Memory B cell (primary cell): ENCODE data around the gene STX1B.
"Not testable (repeated sequence)": the region's sequence is repeated elsewhere in the genome, so short reads cannot be mapped to it uniquely, and the experiment has no call there.

Source experiments
- ATAC-seq: fragments of 150-1000 bp; cut with Tn5 transposase; 2 replicates; pipeline ENCODE4 v1.10.0; 2021; ENCODE audit warnings: low read depth, mild to moderate bottlenecking, moderate library complexity
- DNase-seq, 2 donors: peaks; one replicate each; pipeline ENCODE4 v3.0.0; 2022; ENCODE audit warnings: low spot score in 2 of 2
- H3K27ac Mint-ChIP-seq: one replicate; pipeline ENCODE4 v1.8.0; 2022; ENCODE audit warnings: mild to moderate bottlenecking, moderate library complexity, mixed read lengths
- H3K27me3 Mint-ChIP-seq: one replicate; pipeline ENCODE4 v1.8.0; 2022; ENCODE audit warnings: mixed read lengths
- H3K36me3 Mint-ChIP-seq: one replicate; pipeline ENCODE4 v1.8.0; 2022; ENCODE audit warnings: mild to moderate bottlenecking, mixed read lengths
- H3K4me1 Mint-ChIP-seq: one replicate; pipeline ENCODE4 v1.8.0; 2022; ENCODE audit warnings: mixed read lengths
- H3K4me3 Mint-ChIP-seq: one replicate; pipeline ENCODE4 v1.8.0; 2022; ENCODE audit warnings: mild to moderate bottlenecking, moderate library complexity, mixed read lengths
- H3K9me3 Mint-ChIP-seq: one replicate; pipeline ENCODE4 v1.8.0; 2022; ENCODE audit warnings: mixed read lengths

STX1B gene

DNA sequence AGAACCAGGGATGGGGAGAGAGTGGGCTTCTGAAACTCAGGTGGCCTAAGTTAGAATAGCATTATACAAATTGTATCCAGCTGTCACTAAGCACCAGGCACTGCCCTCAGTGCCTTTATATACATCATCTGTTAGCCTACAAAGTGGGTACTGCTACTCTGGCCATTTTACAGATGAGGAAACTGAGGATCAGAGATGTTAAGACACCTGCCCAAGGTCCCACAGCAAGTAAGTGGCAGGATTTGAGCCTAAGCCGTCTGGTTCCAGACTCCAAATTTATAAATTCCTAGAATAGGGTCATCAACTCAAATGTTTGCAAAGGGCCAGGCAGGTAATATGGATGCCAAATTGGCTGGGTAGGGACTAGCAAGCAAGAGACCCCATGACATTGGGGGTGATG, 59.2 kb downstream of the STX1B start:
- ATAC-seq (no peak), DNase-seq (no peak)
- Mint-ChIP-seq H3K27ac (no peak overlapping the region), H3K27me3 (no peaks in the 10 kb centered on the region), H3K4me3 (no peak overlapping the region), H3K9me3 (no peaks in the 10 kb centered on the region), H3K36me3 (no peaks in the 10 kb centered on the region), H3K4me1 (peaks cover 15% of the 10 kb centered on the region)

DNA sequence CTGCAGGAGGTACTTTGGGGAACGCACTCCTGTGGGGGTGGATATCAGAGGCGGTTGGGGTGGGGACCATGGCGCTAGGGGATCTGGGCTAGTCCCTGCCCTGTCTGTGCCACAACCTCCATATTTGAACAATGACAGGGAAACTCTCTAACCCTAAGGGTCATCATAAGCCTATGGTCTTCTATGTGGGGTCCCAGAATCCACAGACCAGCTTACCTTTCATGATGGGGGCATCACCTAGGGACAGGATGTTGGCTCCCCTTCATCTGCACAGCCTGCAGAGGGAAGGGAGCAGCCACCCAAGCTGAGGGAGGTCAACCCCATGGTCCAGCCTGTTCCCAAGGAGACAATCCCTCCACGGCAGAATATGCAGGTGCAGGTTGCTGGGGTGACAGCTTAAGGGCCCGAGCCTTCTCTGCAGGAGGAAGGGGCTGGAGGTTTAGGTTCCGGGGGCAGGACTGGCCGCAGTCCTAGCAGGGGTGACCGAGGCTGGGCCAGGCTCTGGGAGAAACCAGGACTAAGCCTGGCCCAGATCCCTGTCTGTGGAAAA, 59.8 kb downstream of the STX1B start:
- H3K4me1 Mint-ChIP-seq: peaks cover 15% of the 10 kb centered on the region
- ATAC-seq (no peak), DNase-seq (no peak)
- H3K36me3 Mint-ChIP-seq: no peaks in the 10 kb centered on the region
- no peaks in the 10 kb centered on the region for H3K9me3 Mint-ChIP-seq
- H3K27ac Mint-ChIP-seq: peak overlapping the region; percentile 87
- H3K27me3 Mint-ChIP-seq: no peaks in the 10 kb centered on the region
- peak overlapping the region; percentile 92 for H3K4me3 Mint-ChIP-seq

DNA sequence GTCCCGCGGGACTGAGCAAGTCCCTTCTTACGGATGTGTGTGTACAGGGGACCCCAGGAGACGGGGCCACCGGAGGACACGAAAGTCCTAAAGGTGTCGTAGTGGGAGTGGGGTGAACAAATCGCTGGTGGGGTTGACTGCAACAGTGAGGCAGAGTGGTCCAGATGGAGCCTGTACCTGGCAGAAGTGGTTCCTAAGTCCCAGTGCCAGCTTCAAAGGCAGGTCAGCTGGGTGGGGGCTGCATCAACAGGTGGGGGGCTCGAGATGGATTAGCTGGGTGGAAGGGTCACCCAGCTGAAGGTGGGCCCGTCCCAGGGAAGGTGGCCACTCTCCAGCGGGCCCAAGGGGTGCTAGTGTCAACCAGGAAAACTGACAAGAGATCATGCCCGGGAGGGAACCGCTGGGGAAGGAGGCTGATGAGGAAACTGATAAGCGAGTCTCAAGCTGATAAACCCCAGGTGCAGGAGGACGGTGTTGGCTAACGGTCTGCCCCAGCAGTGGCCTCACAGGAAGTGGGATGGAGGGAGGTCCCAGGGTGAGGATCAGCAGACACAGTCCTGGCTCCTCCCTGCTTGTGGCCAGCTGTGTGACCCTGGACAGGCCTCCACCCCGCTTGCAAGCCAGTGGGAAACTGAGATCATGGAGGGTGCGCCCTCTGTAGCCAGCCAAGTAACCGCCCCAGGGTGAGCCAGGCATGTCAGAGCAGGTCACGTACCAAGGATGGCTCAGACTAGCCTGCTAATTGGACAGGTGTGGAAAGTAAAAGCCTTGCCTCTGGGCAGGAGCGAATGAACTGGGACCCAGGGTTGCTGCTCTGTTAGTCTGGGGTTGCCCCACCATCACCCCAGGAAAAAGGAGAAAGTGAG, 60.6 kb downstream of the STX1B start:
- Mint-ChIP-seq H3K4me3 (peak overlapping the region; percentile 92), H3K4me1 (peaks cover 15% of the 10 kb centered on the region), H3K27ac (peak overlapping the region; percentile 87), H3K27me3 (no peaks in the 10 kb centered on the region), H3K36me3 (no peaks in the 10 kb centered on the region), H3K9me3 (no peaks in the 10 kb centered on the region)
- ATAC-seq: peak; percentile 41
- no peak for DNase-seq

DNA sequence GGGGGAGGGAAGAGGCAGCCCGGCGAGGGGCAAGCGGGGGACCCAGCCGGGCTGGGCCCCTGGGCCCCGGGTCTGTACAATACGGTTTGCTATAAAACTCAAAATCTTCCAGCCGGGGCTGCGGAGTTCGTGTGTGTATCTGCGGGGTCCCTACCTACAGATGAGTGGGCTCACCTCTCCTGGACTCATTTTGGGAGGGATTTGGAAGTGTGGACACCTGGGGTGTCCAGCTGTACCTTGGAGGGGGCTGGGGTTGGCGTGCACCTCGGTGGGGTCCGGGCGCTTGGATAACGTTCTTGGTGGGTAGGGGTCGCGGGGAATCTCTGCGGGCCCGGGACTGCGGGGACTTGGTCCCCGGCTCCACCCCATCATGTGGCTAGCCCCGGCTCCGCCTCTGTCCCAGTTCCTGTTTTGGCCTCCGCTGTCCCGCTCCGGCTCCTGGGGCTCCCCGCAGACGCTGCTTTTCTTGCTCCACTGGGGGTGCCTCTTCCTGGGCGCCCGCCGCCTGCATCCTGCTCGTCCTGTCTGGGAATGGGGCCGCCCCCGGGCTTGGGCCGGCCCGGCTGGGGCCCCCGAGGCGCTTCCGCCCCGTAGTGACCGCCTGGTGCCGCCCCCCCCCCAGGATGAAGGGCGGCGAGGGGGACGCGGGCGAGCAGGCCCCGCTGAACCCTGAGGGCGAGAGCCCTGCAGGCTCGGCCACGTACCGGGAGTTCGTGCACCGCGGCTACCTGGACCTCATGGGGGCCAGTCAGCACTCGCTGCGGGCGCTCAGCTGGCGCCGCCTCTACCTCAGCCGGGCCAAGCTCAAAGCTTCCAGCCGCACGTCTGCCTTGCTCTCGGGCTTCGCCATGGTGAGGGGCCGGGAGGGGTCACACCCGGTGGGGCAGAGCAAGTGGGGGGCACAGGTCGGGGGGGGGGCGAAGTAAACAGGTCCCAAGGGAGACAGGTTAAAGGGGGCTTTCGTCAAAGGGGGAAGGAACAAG, 61.5 kb downstream of the STX1B start, which contains the start of gene ORAI3:
ORAI3 (plus strand) TSS at position 402 of the 983 bp plus-strand sequence; CDS start at position 624, 222 bp downstream.
- peak; percentile 47 to 64 for DNase-seq
- Mint-ChIP-seq H3K27ac (peak within 1 kb of the TSS; percentile 87), H3K27me3 (no peaks in the 10 kb centered on the region), H3K9me3 (no peaks in the 10 kb centered on the region), H3K36me3 (peaks cover 6% of the 10 kb centered on the region), H3K4me3 (peak within 1 kb of the TSS; percentile 92), H3K4me1 (peaks cover 15% of the 10 kb centered on the region)
- ATAC-seq: peak; percentile 83

DNA sequence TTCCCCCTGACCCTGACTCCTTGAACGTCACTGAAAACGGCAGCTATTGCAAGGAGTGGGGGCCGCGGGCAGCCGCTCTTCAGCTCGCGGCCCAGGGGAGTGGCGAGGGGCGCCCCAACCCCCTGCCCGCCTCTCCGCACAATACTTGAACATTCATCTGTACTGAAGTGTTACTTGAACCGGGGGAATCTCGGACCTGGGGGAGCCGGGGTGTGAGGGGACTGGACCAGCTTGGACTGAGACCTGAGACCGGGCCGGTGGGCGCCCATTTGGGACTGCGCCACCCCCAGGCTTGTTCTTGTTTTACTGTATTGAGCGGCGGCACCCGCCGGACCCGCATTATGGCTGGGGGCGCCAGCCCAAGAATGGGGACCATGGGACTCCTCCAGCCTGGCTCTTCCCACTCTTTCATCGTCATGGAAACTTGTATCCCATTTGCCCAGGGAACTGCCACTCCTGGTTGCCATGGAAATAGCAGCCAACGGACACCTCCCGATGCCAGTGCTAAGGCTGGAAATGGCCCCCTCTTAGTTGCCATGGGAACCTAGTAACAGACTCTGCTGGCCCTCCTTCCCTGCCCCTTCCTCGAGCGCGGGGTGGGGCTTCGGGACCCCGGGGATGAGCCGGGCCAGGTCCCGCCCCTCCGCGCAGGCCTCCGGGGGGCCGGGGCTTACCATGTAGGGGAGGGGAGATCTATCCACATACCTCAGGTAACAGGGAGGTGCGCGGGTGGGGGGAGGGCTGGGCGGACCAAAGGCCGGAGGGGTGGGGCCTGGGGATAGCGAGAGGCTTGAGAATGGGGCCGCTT, 62.4 kb downstream of the STX1B start:
- H3K4me3 Mint-ChIP-seq: no peak overlapping the region
- H3K27ac Mint-ChIP-seq: no peak overlapping the region

DNA sequence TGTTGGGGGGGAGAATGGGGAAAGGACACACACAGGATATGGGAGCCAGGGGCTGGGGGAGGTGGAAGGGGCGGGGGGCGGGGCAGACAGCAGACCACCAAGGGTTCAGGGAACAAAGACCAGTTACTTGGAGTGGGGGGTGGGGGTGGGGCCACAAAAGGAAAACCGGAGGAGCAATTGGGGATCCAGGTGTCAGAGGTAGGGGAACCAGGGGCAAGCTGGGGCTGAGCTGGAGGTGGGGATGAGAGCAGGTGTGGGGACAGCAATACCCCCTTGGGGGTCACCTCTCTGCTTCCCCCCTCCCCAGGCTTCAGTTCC, 62.9 kb downstream of the STX1B start:
- DNase-seq (no peak), ATAC-seq (no peak)
- Mint-ChIP-seq H3K9me3 (no peaks in the 10 kb centered on the region), H3K4me1 (peaks cover 15% of the 10 kb centered on the region), H3K36me3 (peaks cover 9% of the 10 kb centered on the region), H3K4me3 (no peak overlapping the region), H3K27me3 (no peaks in the 10 kb centered on the region), H3K27ac (no peak overlapping the region)

More for the DNA sequence above, 62.4 kb downstream of the STX1B start:
- peaks cover 15% of the 10 kb centered on the region for H3K4me1 Mint-ChIP-seq
- H3K9me3 Mint-ChIP-seq: no peaks in the 10 kb centered on the region
- H3K36me3 Mint-ChIP-seq: peaks cover 9% of the 10 kb centered on the region
- DNase-seq (no peak), ATAC-seq (peak; percentile 18)
- H3K27me3 Mint-ChIP-seq: no peaks in the 10 kb centered on the region

DNA sequence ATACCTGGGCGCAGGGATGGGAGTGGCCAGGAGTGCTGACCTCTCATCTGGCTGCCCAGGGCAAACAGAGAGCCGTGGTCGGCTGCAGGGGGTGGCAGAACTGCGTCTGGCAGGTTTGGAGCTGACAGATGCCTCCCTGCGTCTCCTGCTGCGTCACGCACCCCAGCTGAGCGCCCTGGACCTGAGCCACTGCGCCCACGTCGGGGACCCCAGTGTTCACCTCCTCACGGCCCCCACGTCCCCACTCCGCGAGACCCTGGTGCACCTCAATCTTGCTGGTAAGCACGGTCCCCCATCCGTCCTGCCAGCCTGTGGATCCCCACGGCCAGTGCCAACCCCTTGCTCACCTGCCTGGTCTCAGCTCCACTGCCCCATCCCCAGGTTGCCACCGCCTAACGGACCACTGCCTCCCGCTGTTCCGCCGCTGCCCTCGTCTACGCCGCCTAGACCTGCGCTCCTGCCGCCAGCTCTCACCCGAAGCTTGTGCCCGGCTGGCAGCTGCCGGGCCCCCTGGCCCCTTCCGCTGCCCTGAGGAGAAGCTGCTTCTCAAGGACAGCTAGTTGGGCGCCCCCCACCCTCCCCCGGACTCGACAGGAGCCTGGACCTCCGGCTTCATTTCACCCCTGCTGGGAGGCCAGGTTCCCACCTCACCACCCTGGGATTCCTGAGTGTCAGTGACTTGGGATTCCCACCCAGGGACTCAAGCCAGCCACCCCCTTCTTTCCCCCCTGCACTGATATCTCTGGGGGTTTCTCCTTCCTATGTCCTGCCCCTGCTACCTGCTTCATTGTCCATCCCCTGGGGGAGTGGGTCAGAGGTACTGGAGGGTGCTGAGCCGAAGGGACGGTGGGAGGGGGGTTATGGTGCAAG, 63.5 kb downstream of the STX1B start:
- Mint-ChIP-seq H3K36me3 (peaks cover 9% of the 10 kb centered on the region), H3K27me3 (no peaks in the 10 kb centered on the region), H3K27ac (no peak overlapping the region), H3K4me1 (peaks cover 17% of the 10 kb centered on the region), H3K4me3 (peak overlapping the region; percentile 6), H3K9me3 (no peaks in the 10 kb centered on the region)
- no peak for DNase-seq
- ATAC-seq: no peak

DNA sequence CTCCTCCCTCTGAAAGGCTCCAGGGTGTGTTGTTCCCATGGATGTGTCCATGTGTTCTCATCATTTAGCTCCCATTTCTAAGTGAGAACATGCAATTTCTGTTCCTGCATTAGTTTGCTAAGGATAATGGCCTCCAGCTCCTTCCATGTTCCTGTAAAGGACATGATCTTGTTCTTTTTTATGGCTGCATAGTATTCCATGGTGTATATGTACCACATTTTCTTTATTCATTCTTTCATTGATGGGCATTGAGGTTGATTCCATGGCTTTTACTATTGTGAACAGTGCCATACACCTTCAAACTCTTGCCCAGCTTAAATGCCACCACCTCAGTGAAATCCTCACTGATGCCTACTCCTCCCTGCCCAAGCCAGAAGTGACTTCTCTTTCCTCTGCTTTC, 66.1 kb downstream of the STX1B start:
- no peaks in the 10 kb centered on the region for H3K9me3 Mint-ChIP-seq
- DNase-seq: no peak
- no peak overlapping the region for H3K4me3 Mint-ChIP-seq
- no peak for ATAC-seq
- peaks cover 13% of the 10 kb centered on the region for H3K4me1 Mint-ChIP-seq
- H3K27ac Mint-ChIP-seq: no peak overlapping the region
- H3K36me3 Mint-ChIP-seq: peaks cover 9% of the 10 kb centered on the region
- H3K27me3 Mint-ChIP-seq: no peaks in the 10 kb centered on the region

DNA sequence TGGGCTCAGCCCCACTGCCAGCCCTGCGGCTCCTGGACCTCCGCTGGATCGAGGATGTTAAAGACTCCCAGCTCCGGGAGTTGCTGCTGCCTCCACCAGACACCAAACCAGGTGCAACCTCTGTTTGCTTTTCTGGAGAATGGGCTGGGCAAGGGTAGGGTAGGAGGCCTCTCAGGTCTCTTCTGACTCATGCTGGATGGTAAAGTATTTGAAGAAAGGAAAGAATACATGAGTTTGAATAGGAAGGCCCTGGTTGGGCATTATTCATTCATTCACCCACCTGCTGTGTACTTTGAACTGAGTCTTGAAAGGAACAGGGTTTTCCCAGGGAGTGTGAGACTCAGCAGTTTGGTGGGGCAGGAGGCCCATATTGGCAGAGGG, 68.0 kb downstream of the STX1B start:
- no peak for ATAC-seq
- no peak for DNase-seq
- Mint-ChIP-seq H3K27ac (no peak overlapping the region), H3K4me1 (peaks cover 16% of the 10 kb centered on the region), H3K36me3 (peaks cover 9% of the 10 kb centered on the region), H3K27me3 (no peaks in the 10 kb centered on the region), H3K9me3 (no peaks in the 10 kb centered on the region), H3K4me3 (peak overlapping the region; percentile 17)

DNA sequence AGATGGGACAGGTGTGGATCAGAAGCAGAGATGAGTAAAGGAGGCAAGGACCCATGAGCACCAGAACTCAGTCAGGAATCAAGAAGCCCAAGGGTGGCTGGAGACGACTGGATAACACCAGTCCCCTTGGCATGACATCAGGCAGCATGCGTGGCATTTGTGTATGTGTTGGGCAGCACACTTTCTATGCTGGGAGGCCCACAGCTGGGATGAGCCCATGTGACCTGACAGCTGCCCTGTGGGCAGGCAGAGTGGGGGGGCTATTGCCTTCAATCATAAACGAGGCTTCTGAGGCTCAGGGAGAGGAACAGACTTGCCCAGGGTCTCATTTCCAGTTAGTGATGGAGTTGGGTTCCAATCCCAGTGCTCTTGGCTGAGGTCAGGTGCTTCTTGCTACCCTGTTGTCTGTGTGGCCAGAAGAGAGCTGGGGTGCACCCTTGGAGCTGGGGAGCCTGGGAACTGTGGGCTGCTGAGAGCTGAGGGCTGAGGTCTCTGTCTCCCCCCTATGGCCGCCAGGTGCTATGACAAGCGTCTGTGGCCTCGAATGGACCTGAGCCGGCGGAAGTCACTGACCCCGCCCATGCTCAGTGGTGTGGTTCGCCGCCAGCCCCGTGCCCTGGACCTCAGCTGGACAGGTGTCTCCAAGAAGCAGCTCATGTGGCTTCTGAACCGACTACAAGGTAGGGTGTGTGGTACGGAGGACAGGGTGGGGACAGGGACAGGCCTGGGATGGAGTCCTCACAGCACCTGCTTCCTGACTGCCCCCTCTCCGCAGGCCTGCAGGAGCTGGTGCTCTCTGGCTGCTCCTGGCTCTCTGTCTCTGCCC, 68.6 kb downstream of the STX1B start:
- H3K4me1 Mint-ChIP-seq: peaks cover 16% of the 10 kb centered on the region
- DNase-seq: peak; percentile 59 to 69
- peak overlapping the region; percentile 68 for H3K4me3 Mint-ChIP-seq
- H3K36me3 Mint-ChIP-seq: peaks cover 9% of the 10 kb centered on the region
- peak; percentile 97 for ATAC-seq
- H3K9me3 Mint-ChIP-seq: no peaks in the 10 kb centered on the region
- no peaks in the 10 kb centered on the region for H3K27me3 Mint-ChIP-seq
- H3K27ac Mint-ChIP-seq: no peak overlapping the region

DNA sequence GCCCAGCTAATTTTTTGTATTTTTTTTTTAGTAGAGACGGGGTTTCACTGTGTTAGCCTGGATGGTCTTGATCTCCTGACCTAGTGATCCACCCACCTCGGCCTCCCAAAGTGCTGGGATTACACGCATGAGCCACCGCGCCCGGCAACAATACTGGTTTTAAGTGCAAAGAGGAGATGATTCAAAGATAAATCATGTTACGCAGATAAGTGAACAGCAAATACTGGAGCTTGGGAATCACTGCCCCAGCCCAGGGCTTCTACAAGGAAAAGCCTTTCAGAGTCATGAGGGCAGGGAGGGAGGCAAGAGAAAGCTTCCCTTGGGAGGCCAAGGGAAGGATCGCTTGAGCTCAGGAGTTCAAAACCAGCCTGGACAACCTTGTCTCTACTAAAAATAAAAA, 70.9 kb downstream of the STX1B start:
- H3K36me3 Mint-ChIP-seq: not testable (repeated sequence)

More for the DNA sequence above, 70.9 kb downstream of the STX1B start:
- H3K27ac Mint-ChIP-seq, DNase-seq, ATAC-seq, H3K9me3 Mint-ChIP-seq, H3K27me3 Mint-ChIP-seq, H3K4me3 Mint-ChIP-seq: not testable (repeated sequence)
- peaks cover 23% of the 10 kb centered on the region for H3K4me1 Mint-ChIP-seq
